GM18867 (cell line): ENCODE data around the gene CATSPERE.
"Not testable (repeated sequence)": the region's sequence is repeated elsewhere in the genome, so short reads cannot be mapped to it uniquely, and the experiment has no call there.

Experiments
- ATAC-seq: cut with Tn5 transposase; IDR thresholded peaks from one replicate; pipeline ENCODE4 v1.9.1; 2021; ENCODE audit warnings: mild to moderate bottlenecking, moderate library complexity; ENCODE audit not compliant: unreplicated experiment

CATSPERE gene

DNA sequence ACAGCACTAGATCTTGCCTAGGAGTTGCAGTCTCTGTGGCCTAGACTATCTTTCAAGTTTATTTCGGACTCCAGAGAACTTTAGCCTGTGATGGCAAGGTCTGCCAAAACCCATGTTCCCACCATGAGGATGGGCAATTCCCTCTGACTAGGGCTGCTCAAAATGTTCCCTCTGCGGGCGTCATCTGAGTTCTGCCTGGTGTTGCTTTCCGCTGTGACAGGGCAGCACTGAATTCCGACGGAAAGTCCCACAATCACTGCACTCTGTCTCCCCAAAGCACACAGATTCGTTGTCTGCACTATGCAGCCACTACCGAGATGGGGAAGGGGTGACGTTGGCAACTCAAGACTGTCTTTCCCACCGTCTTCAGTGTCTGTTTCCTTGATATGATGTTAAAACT is 75.2 kb downstream of the CATSPERE start:
- ATAC-seq, result no peak

- ATAC-seq, result no peak
Observed at GRCh38 chr1:244545511-244545910, 84.4 kb downstream of the CATSPERE start.

GRCh38 chr1:244548558-244549115 is 87.6 kb downstream of the CATSPERE start:
- no peak for ATAC-seq

DNA sequence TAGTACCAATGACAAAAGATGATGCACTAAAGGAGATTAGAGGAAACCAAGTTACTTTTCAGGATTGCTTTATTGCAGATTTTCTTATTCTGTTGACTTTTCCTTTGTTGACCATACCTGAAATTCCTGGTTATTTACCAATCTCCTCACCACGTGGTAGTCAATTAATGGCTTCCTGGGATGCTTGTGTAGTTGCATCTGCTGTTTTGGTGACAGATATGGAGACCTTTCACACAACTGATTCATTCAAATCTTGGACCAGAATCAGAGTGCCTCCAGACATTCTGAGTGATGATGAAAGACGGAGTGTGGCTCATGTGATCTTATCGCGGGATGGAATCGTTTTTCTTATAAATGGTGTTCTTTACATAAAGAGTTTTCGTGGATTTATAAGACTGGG is 91.3 kb downstream of the CATSPERE start:
- ATAC-seq, result no peak

DNA sequence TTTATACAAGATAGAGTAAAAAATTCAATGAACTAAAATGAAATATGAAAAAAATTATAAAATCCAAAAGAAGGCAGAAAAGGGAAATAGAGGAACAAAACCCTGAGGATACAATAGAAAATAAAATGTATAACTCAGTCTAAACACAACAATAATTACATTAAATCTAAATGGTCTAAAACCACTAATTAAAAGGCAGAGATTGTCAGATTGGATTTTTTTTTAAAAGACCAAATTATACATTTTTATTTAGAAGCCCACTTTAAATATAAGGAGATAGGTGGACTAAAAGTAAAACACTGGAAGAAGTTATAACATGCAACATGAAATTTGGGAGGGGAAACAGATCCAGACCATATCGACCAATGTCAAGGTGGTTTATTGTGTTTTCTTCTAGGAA is 95.2 kb downstream of the CATSPERE start:
- no peak for ATAC-seq

GRCh38 chr1:244557565-244557964 is 96.5 kb downstream of the CATSPERE start:
- ATAC-seq, result no peak

DNA sequence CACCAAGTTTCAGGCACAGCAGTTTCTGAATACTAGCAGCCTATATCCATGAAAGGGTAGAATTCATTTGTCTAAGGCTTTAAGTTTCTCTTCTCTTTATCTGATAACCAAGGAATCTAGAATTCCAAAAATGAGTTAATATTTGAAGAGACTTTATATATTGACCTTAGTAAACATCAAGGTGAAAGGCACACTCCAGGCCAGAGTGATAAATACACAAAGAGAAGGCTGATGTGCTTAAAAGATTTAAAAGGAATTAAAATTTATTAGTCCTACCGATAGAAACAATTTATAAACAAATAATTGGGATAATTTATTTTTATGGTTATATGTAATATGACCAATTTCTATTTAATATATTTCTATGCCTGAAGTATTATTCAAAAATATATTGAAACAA is 98.5 kb downstream of the CATSPERE start:
- no peak for ATAC-seq

DNA sequence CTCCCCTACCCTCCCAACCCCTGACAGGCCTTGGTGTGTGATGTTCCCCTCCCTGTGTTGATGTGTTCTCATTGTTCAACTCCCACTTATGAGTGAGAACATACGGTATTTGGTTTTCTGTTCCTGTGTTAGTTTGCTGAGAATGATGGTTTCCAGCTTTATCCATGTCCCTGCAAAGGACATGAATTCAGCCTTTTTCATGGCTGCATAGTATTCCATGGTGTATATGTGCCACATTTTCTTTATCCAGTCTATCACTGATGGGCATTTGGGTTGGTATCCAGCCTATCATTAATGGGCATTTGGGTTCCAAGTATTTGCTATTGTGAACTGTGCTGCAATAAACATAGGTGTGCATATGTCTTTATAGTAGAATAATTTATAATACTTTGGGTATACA is 101.8 kb downstream of the CATSPERE start:
- ATAC-seq, result not testable (repeated sequence)

DNA sequence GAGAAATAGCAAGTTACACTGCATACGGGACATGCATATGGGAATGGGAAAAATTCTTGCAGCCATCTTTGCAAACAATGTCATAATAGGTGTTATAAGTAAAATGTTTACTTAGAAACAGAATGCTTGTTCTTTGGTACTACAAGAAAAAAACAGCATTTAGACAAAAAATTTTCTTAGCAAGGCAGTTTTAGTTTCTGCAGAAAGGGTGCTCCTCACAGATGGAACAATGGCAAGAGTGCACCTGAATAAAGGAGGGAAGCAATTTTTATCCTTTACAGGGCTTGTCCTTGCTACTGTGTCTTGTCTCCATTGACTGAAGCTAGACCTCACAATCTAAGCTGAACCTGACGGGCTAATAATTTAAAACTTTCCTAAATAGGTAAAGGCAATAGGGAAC is 112.7 kb downstream of the CATSPERE start:
- ATAC-seq, result no peak

DNA sequence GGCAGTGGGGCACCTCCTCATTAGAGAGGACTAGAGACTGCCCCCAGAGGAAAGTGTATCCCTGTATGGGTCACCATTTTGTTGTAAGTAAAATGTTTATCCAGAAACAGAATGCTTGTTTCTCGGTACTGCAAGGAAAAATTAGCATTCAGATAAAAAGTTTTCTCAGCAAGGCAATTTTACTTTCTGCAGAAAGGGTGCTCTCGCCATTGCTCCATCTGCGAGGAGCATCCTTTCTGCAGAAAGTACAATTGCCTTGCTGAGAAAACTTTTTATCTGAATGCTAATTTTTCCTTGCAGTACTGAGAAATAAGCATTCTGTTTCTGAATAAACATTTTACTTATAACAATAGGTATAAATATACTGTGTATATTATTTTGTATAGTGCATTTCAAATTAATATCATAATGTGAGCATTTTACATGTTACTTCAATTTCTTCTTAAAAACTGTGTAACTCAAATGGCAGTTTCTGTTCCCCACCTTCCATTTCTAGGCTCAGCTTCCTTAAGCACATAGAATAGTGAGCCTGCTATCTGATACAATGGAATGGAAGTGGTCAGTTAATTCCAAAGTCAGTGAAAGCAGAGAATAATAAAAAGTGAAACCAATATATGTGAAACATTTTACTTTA is 115.3 kb downstream of the CATSPERE start:
- ATAC-seq, result no peak

- not testable (repeated sequence) for ATAC-seq
Observed at GRCh38 chr1:244578205-244578604, 117.1 kb downstream of the CATSPERE start.

- no peak for ATAC-seq
Observed at GRCh38 chr1:244583358-244583982, 122.4 kb downstream of the CATSPERE start.

- no peak for ATAC-seq
Observed at GRCh38 chr1:244585867-244586266, 124.8 kb downstream of the CATSPERE start.

GRCh38 chr1:244590670-244591069 is 129.6 kb downstream of the CATSPERE start:
- no peak for ATAC-seq

- ATAC-seq, result no peak
Observed at GRCh38 chr1:244598611-244599010, 137.5 kb downstream of the CATSPERE start.

- ATAC-seq, result peak; percentile 92
Observed at GRCh38 chr1:244599937-244600350, 138.9 kb downstream of the CATSPERE start.

- ATAC-seq, result no peak
Observed at GRCh38 chr1:244601336-244601735, 140.3 kb downstream of the CATSPERE start.

- no peak for ATAC-seq
Observed at GRCh38 chr1:244603498-244603897, 142.4 kb downstream of the CATSPERE start.

DNA sequence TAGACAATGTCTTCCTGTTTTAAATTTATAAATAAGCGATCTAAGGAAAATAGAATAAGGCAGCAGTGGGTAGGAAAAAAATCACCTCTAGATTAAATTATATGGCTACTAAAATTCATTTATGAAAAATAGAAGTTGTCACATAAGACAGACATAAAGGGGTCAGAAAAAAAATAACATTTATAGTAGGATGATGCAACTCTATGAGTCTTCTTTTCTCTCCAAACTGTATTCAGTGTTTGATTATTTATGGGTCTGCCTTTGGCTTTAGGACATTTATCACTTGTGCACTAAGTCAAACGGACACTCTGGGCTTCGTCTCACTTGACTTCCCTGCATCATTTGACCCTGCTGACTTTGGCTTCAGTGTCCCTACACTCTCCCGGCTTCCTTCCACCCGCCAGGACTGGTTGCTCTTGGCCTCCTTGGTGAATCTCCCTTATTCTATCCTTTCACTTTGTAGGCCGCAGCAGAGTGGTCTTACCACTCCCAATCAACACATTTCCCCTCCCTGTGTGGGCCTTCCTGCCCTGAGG is 144.8 kb downstream of the CATSPERE start:
- no peak for ATAC-seq

- no peak for ATAC-seq
Observed at GRCh38 chr1:244614113-244614836, 153.2 kb downstream of the CATSPERE start.

DNA sequence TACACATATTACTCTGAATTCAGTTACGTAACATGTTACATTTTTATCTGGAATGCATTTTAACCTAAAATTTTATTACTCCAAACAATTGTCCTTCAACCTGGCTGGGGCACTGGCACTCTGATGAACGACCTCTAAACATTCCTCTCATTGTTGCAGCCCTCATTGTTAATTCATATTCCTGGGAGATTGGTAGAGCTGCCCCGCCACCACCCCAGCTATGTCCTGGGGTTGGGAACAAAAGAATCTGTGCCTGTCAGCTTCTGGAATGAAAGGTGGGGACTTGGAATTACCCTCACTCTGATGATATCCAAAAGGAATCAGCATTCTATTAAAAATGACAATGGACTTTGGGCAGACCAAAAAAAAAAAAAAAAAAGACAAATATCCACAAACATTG is 153.8 kb downstream of the CATSPERE start:
- ATAC-seq, result no peak

DNA sequence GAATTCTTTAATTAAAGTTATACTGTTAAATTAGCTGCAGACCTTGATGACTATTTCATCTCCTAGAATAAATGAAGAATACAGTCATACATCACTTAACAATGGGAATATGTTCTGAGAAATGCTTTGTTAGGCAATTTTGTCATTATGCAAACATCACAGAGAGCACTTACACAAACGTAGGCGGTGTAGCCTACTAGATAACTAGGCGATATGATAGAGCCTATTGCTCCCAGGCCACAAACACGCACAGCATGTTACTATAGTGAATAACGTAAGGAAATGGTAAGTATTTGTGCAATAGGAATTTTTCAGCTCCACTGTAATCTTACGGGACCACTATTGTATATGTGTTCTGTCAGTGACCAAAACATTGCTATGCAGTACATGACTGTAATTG is 154.2 kb downstream of the CATSPERE start:
- ATAC-seq, result no peak
